ENCODE results near the gene BRSK2. TPM values are rescaled to one million over a fixed set of nuclear protein-coding genes. Genes with fewer than 3 reads are reported as not detected.

The BRSK2 gene
- total RNA-seq, 1 experiment from 2014 or later = 2.5 TPM

GRCh38 chr11:1452744-1453143 is 63.0 kb downstream of the BRSK2 start:
- no peak for DNase-seq (ENCODE audit: low spot score)

- DNase-seq (ENCODE audit: low spot score) = no peak
Measured at GRCh38 chr11:1453611-1454034, 63.9 kb downstream of the BRSK2 start.

- DNase-seq (ENCODE audit: low spot score) = no peak
Measured at GRCh38 chr11:1454576-1454975, 64.8 kb downstream of the BRSK2 start.

- no peak for DNase-seq (ENCODE audit: low spot score)
Measured at GRCh38 chr11:1455032-1455762, 65.5 kb downstream of the BRSK2 start.

GRCh38 chr11:1455763-1456060 is 66.0 kb downstream of the BRSK2 start:
- DNase-seq (ENCODE audit: low spot score) = no peak

GRCh38 chr11:1456176-1456575 is 66.4 kb downstream of the BRSK2 start:
- no peak for DNase-seq (ENCODE audit: low spot score)

GRCh38 chr11:1456596-1457325 is 67.0 kb downstream of the BRSK2 start:
- no peak for DNase-seq (ENCODE audit: low spot score)

- DNase-seq (ENCODE audit: low spot score) = no peak
Measured at GRCh38 chr11:1457326-1457680, 67.6 kb downstream of the BRSK2 start.

- DNase-seq (ENCODE audit: low spot score) = no peak
Measured at GRCh38 chr11:1457856-1458255, 68.1 kb downstream of the BRSK2 start.

- DNase-seq (ENCODE audit: low spot score) = no peak
Measured at GRCh38 chr11:1458340-1459218, 68.8 kb downstream of the BRSK2 start.

- no peak for DNase-seq (ENCODE audit: low spot score)
Measured at GRCh38 chr11:1459219-1459575, 69.5 kb downstream of the BRSK2 start.

GRCh38 chr11:1459764-1460395 is 70.1 kb downstream of the BRSK2 start:
- no peak for DNase-seq (ENCODE audit: low spot score)

GRCh38 chr11:1460396-1460985 is 70.8 kb downstream of the BRSK2 start:
- no peak for DNase-seq (ENCODE audit: low spot score)

GRCh38 chr11:1460986-1461825 is 71.5 kb downstream of the BRSK2 start:
- no peak for DNase-seq (ENCODE audit: low spot score)

- DNase-seq (ENCODE audit: low spot score) = no peak
Measured at GRCh38 chr11:1461826-1462697, 72.3 kb downstream of the BRSK2 start.

- no peak for DNase-seq (ENCODE audit: low spot score)
Measured at GRCh38 chr11:1462698-1462975, 72.9 kb downstream of the BRSK2 start.

- no peak for DNase-seq (ENCODE audit: low spot score)
Measured at GRCh38 chr11:1463056-1463455, 73.3 kb downstream of the BRSK2 start.

GRCh38 chr11:1466784-1467183 is 77.0 kb downstream of the BRSK2 start:
- DNase-seq (ENCODE audit: low spot score) = no peak

GRCh38 chr11:1467270-1467669 is 77.5 kb downstream of the BRSK2 start:
- no peak for DNase-seq (ENCODE audit: low spot score)

GRCh38 chr11:1468002-1468401 is 78.3 kb downstream of the BRSK2 start:
- no peak for DNase-seq (ENCODE audit: low spot score)

Measured in H4 (cell line).